Measurements from ENCODE around the gene OR2W3. TPM values are rescaled to one million over a fixed set of nuclear protein-coding genes. Genes with fewer than 3 reads are reported as not detected.
A peak's percentile ranks its signal among the peaks of the same experiment; 100 is the strongest.

Gene OR2W3
- polyA plus RNA-seq (ENCODE audit: low read depth in 6 of 6), result 10 to 100 TPM in 1 of 6 donors, 1 to 10 TPM in 3, under 1 TPM in 2; 0.67 to 10.6 (median 2.0) TPM

DNA sequence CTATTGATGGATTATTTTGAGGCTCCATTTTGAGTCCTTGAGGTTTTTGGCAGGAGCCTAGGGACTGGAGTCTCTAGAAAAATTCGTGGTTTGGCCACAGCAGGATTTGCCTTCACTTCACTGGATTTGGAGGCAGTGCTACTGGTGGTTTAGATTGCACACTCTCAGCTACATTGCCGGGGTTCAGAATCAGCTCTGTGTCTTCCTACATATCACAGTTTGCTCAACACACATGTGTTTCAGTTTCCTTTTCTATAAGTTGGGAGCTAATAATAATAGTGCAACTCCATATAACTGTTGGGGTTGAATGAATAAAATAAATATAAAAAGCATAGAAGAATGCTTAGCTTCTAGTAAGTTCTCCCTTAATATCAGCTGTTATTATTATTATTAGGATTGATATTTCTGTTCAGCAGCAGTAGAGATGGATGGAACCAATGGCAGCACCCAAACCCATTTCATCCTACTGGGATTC, at the start of gene OR2W3:
TSS of gene OR2W3 (plus strand) at position 425 of the 475 bp plus-strand sequence. CDS start at position 425, 0 bp downstream.
- Mint-ChIP-seq H3K27ac (no peak within 1 kb of the TSS), H3K4me3 (no peak within 1 kb of the TSS), H3K36me3 (peaks cover 0 to 22% of the 10 kb centered on the region in 2 donors), H3K4me1 (peaks cover 0 to 1% (median 0%) of the 10 kb centered on the region in 3 donors), H3K9me3 (peaks cover 0 to 3% (median 2%) of the 10 kb centered on the region in 7 donors), H3K27me3 (no peaks in the 10 kb centered on the region)
- ATAC-seq (ENCODE audit: low read depth in 2 of 2), result no peak
- DNase-seq, result no peak

DNA sequence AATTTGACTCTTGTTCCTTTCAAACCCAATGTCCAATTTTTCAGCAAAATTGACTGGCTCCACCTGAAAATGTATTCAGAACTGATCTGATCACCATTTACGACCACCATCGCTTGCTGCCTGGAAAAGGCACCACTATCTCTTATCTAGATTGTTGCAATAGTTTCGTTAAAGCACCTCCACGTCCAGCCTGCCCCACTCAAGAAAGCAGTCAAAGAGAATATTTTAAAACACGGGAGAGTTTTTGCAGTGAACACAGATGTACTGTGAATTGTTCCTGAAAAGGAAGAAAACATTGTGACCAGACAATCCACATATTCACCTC, 49.7 kb upstream of the OR2W3 start:
- ATAC-seq (ENCODE audit: low read depth in 2 of 2) (no peak), DNase-seq (no peak)
- Mint-ChIP-seq H3K9me3 (no peaks in the 10 kb centered on the region), H3K36me3 (no peaks in the 10 kb centered on the region), H3K4me1 (no peaks in the 10 kb centered on the region), H3K27ac (no peak overlapping the region), H3K4me3 (no peak overlapping the region), H3K27me3 (no peaks in the 10 kb centered on the region)

DNA sequence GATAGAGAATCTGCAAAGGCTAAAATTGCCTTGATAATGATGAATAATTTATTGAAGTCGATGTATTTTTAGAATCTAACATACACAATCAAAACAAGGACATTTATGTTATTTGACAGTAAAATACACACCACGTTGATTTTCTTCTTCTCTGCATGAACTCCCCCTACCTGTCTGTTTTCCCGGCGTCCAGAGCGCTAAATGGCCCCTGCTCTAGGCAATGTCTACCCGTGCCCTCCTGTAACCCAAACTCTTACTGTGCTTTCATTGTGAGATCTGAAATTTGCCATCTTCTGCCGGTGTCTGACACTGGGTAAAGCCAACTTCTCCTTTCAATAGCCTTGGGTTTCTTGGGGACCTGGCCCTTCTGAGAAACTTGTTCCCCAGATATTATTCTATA, 47.0 kb upstream of the OR2W3 start:
- H3K27me3 Mint-ChIP-seq, result no peaks in the 10 kb centered on the region
- DNase-seq (no peak), ATAC-seq (ENCODE audit: low read depth in 2 of 2) (no peak)
- H3K9me3 Mint-ChIP-seq, result peaks cover 0 to 6% (median 0%) of the 10 kb centered on the region in 7 donors
- H3K27ac Mint-ChIP-seq, result no peak overlapping the region
- H3K4me1 Mint-ChIP-seq, result peaks cover 0 to 6% (median 0%) of the 10 kb centered on the region in 3 donors
- H3K36me3 Mint-ChIP-seq, result no peaks in the 10 kb centered on the region
- H3K4me3 Mint-ChIP-seq, result no peak overlapping the region

DNA sequence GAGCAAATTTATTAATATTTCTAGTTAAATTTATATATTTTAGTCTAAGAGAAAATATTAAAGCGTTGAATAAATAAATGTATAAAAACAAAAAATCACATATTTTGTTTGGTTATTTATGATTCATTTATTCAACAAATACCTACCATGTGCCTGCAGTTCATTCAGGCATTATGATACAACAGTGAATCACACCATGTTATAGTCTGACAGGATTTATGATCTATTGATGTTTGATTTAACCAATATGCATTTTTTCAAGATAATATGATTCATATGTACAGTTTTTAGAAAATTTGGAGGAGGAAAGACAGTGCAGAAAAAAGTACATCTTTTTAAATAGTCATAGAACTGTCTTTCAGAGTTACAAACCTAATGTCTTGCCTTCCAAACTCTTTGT, 45.8 kb upstream of the OR2W3 start:
- DNase-seq (no peak), ATAC-seq (ENCODE audit: low read depth in 2 of 2) (no peak)
- no peaks in the 10 kb centered on the region for H3K36me3 Mint-ChIP-seq
- H3K27me3 Mint-ChIP-seq, result no peaks in the 10 kb centered on the region
- H3K4me3 Mint-ChIP-seq, result no peak overlapping the region
- H3K9me3 Mint-ChIP-seq, result peaks cover 0 to 6% (median 0%) of the 10 kb centered on the region in 7 donors
- H3K4me1 Mint-ChIP-seq, result peaks cover 0 to 6% (median 0%) of the 10 kb centered on the region in 3 donors
- H3K27ac Mint-ChIP-seq, result no peak overlapping the region

- DNase-seq (no peak), ATAC-seq (ENCODE audit: low read depth in 2 of 2) (no peak)
- H3K4me3 Mint-ChIP-seq, result peak overlapping the region in 3 of 8 donors; percentile 9 to 94 (median 51)
- H3K36me3 Mint-ChIP-seq, result no peaks in the 10 kb centered on the region
- peaks cover 0 to 16% (median 3%) of the 10 kb centered on the region in 3 donors for H3K27me3 Mint-ChIP-seq
- peaks cover 11 to 16% (median 16%) of the 10 kb centered on the region in 3 donors for H3K4me1 Mint-ChIP-seq
- H3K9me3 Mint-ChIP-seq, result peaks cover 0 to 6% (median 0%) of the 10 kb centered on the region in 7 donors
- peak overlapping the region in 1 of 6 donors; percentile 55 for H3K27ac Mint-ChIP-seq
These were observed 40.4 kb upstream of the OR2W3 start for GRCh38 chr1:247854899-247855545.

GRCh38 chr1:247855911-247856310, 39.5 kb upstream of the OR2W3 start:
- H3K27ac Mint-ChIP-seq, result peak overlapping the region in 1 of 6 donors; percentile 57
- peaks cover 0 to 16% (median 3%) of the 10 kb centered on the region in 3 donors for H3K27me3 Mint-ChIP-seq
- H3K9me3 Mint-ChIP-seq, result peaks cover 0 to 6% (median 0%) of the 10 kb centered on the region in 7 donors
- peak overlapping the region in 7 of 8 donors; percentile 82 to 94 (median 87) for H3K4me3 Mint-ChIP-seq
- H3K4me1 Mint-ChIP-seq, result peaks cover 11 to 16% (median 16%) of the 10 kb centered on the region in 3 donors
- no peak for ATAC-seq (ENCODE audit: low read depth in 2 of 2)
- no peak for DNase-seq
- H3K36me3 Mint-ChIP-seq, result no peaks in the 10 kb centered on the region

- peak; percentile 56 for DNase-seq
- peaks cover 0 to 16% (median 3%) of the 10 kb centered on the region in 3 donors for H3K27me3 Mint-ChIP-seq
- H3K4me1 Mint-ChIP-seq, result peaks cover 11 to 16% (median 16%) of the 10 kb centered on the region in 3 donors
- H3K9me3 Mint-ChIP-seq, result peaks cover 0 to 6% (median 0%) of the 10 kb centered on the region in 7 donors
- peak within 1 kb of the TSS in 4 of 6 donors; percentile 57 to 92 (median 76) for H3K27ac Mint-ChIP-seq
- ATAC-seq (ENCODE audit: low read depth in 2 of 2), result peak; percentile 86 to 87
- peak within 1 kb of the TSS; percentile 86 to 96 (median 90) for H3K4me3 Mint-ChIP-seq
- H3K36me3 Mint-ChIP-seq, result no peaks in the 10 kb centered on the region
These were observed 38.1 kb upstream of the OR2W3 start, which contains the start of gene TRIM58 for GRCh38 chr1:247857069-247857984. TRIM58 (plus strand) TSS chr1:247857187; CDS start chr1:247857247, 60 bp downstream.

DNA sequence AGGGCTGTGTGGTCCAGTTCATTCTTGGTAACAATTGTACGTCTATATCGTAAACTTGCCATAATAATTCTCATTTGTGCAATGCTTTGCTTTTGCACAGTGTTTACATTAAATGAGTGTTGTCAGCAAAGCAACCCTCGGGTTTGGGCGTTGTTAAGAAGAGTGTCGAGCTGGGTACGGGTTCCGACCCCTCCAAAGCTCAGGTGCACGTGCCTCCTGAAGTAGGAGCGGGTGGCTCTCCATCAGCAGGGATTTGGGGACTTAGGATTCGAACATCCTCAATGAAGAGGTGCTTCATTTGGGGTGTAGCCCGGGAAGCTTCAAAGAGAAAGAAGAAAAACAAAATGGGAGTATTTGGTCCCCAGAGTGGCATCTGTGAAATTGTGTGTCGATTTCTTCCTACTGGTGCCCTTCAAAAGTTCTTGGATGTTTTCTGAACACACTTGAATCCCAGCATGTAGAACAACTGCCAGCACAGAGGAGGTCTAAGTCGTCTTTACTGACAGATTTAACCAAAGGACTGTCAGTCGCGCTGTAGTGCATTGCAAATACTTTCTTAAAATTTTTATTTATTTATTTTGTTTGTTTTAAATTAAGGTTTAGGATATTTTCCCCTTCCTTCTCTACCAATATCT, 37.3 kb upstream of the OR2W3 start:
- H3K36me3 Mint-ChIP-seq, result no peaks in the 10 kb centered on the region
- H3K4me1 Mint-ChIP-seq, result peaks cover 10 to 16% (median 11%) of the 10 kb centered on the region in 3 donors
- H3K4me3 Mint-ChIP-seq, result peak overlapping the region; percentile 85 to 96 (median 90)
- H3K27ac Mint-ChIP-seq, result peak overlapping the region in 4 of 6 donors; percentile 17 to 84 (median 54)
- DNase-seq, result no peak
- peaks cover 0 to 2% (median 0%) of the 10 kb centered on the region in 7 donors for H3K9me3 Mint-ChIP-seq
- ATAC-seq (ENCODE audit: low read depth in 2 of 2), result no peak
- peaks cover 0 to 16% (median 3%) of the 10 kb centered on the region in 3 donors for H3K27me3 Mint-ChIP-seq

- ATAC-seq (ENCODE audit: low read depth in 2 of 2) (no peak), DNase-seq (no peak)
- Mint-ChIP-seq H3K4me3 (no peak overlapping the region), H3K27me3 (peaks cover 0 to 5% (median 3%) of the 10 kb centered on the region in 3 donors), H3K9me3 (no peaks in the 10 kb centered on the region), H3K36me3 (peaks cover 0 to 7% of the 10 kb centered on the region in 2 donors), H3K27ac (no peak overlapping the region), H3K4me1 (peaks cover 5 to 10% (median 5%) of the 10 kb centered on the region in 3 donors)
These were observed 32.6 kb upstream of the OR2W3 start for GRCh38 chr1:247862756-247863155.

- no peak overlapping the region for H3K4me3 Mint-ChIP-seq
- DNase-seq (no peak), ATAC-seq (ENCODE audit: low read depth in 2 of 2) (no peak)
- H3K36me3 Mint-ChIP-seq, result peaks cover 4 to 11% of the 10 kb centered on the region in 2 donors
- peaks cover 0 to 3% (median 0%) of the 10 kb centered on the region in 7 donors for H3K9me3 Mint-ChIP-seq
- H3K27ac Mint-ChIP-seq, result peak overlapping the region in 1 of 6 donors; percentile 68
- H3K4me1 Mint-ChIP-seq, result no peaks in the 10 kb centered on the region
- H3K27me3 Mint-ChIP-seq, result no peaks in the 10 kb centered on the region
These were observed 30.7 kb upstream of the OR2W3 start for GRCh38 chr1:247864644-247865043.

- DNase-seq (no peak), ATAC-seq (ENCODE audit: low read depth in 2 of 2) (no peak)
- H3K27ac Mint-ChIP-seq, result no peak overlapping the region
- peaks cover 6 to 16% of the 10 kb centered on the region in 2 donors for H3K36me3 Mint-ChIP-seq
- H3K9me3 Mint-ChIP-seq, result peaks cover 0 to 5% (median 0%) of the 10 kb centered on the region in 7 donors
- no peaks in the 10 kb centered on the region for H3K4me1 Mint-ChIP-seq
- H3K4me3 Mint-ChIP-seq, result no peak overlapping the region
- no peaks in the 10 kb centered on the region for H3K27me3 Mint-ChIP-seq
These were observed 30.0 kb upstream of the OR2W3 start for GRCh38 chr1:247865416-247865815.

DNA sequence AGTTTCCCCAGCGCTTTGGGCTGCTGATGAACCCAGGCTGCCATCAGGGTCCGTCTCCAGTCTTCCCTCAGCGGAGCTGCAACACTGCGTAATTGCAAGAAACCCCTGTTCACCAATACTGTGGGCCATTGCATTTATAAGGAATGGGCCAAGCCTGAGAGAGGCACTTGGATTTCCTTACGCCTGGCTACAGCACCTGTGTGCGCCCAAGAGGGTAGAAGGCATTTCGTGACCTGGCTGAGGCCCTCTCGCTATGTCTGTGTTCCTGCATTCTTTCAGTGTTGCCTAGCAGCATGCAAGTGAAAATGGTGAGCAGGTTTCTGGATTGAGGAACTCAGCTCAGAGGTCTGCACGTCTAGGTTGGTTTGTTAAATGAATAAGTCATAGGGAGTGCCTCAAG, 12.0 kb upstream of the OR2W3 start:
- Mint-ChIP-seq H3K27me3 (no peaks in the 10 kb centered on the region), H3K4me3 (no peak overlapping the region), H3K27ac (no peak overlapping the region), H3K36me3 (peaks cover 0 to 7% of the 10 kb centered on the region in 2 donors), H3K4me1 (peaks cover 0 to 4% (median 0%) of the 10 kb centered on the region in 3 donors), H3K9me3 (no peaks in the 10 kb centered on the region)
- DNase-seq, result no peak
- ATAC-seq (ENCODE audit: low read depth in 2 of 2), result no peak

All from naive B cell (primary cell).